LNCAP (cell line): ENCODE measurements around the gene SPHK1.

ENCODE experiments used
- CTCF ChIP-seq: fragments of 450-650 bp; IDR thresholded peaks from 2 replicates; pipeline ENCODE4 v1.5.1; 2017; ENCODE audit warnings: mild to moderate bottlenecking

Gene SPHK1

GRCh38 chr17:76394166-76394565 lies 9.8 kb downstream of the SPHK1 start:
- no peak for TF ChIP-seq CTCF

DNA sequence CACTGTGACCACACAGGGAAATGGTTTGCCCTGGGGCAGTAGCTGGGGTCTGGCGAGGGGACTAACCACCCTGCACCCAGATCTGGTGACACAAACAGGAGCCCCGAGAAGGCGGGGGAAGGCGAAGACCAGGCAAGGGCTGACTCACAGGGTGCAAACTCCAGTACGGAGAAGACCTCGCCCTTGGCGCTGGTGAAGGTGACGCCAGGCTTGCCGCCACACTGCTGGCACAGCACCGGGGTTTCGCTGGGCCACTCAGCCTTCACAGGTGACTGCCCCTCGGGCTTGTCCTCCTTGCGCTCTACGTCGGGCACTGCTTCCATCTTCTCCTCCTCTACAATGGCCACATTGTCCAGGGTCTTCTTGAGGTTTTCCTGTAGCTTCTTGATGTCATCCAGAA lies 11.6 kb downstream of the SPHK1 start:
- no peak for TF ChIP-seq CTCF

DNA sequence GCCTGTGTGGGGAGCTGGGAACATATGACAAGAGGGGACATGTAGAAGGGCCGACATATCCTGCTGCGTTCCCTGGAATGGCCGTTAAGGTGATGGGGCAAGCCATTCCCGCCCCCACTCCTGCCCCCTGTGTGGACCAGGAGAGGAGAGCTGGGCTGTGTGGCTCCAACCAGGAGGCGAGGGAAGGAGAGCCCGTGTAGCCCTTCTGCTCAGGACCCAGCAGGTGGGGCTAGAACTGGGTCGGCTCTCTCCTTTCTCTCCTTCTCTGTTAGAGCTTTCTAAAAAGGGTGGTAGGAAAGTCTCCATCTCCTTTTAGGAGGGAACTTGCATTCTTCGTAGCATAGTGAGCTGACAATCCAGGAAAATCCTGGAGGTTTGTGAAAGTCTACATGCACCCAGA lies 12.8 kb downstream of the SPHK1 start:
- no peak for TF ChIP-seq CTCF

GRCh38 chr17:76397687-76398522 lies 13.5 kb downstream of the SPHK1 start:
- TF ChIP-seq CTCF, result peak; percentile 94

- no peak for TF ChIP-seq CTCF
Measured at GRCh38 chr17:76398523-76399174, 14.2 kb downstream of the SPHK1 start.

DNA sequence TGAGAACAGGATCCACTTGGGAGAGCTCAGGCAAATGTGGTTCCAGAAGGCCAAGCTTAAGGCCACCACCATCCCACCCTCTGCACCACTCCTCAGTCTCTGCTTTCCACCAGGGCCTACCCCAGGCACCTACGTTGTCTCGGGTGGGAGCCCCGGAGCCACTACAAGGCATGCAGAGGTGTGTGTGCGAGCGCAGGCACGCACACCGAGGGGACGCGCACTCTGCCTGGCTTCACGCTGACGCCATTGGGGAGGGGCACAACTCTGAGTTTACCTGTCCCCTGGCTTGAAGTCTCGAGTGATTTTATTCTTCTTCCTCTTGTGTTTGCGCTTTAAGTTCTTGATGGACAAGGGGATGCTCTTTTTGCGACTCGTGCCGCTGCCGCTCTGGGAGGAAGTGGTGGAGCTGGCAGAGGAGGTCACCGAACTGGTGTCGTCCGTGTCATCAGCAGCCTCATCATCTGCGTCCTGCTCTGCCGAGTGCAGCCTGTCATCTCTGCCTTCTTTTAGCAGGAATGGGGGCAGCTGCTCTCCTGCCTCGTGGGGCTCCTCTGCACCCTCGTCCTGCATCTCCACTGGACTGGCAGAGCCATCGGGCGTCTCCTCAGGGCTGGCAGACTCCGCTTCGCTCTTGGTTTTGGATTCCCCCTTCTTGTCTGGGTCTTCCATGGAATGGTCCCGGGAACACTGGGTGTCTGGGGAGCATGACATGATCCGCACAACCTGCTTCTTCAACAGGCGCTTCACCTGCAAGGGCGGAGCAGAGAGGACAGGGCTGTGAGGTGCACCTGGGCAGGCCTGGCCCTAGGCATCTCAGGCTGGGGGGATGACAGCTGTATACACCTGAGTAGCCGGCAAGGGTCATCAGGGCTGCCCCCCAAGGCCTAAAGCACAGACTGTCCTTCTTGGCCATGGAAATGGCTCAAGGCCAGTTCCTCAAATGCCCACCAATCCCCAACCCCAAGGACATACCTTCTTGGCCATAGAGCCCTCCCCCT lies 15.1 kb downstream of the SPHK1 start:
- no peak for TF ChIP-seq CTCF

DNA sequence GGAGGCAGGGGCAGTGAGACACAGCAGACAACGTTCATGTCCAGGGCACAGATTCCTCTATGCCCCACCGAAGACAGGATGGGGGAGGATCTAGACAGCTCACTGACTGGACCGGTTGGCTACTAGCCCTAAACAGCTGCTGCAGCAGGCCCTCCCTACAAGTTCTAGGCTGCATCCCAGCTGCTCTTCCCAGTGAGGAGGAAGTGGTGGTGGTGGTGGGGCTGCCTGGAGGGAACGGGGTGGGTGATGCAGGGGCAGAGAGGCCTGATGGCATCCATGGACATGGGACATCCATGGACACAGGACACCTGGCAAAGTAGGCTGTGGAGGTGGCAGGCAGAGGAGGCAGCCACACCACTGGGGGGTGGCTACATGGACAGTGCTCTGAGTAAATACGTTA lies 18.3 kb downstream of the SPHK1 start:
- no peak for TF ChIP-seq CTCF
